Muscle of leg (tissue), 16 donors: ENCODE data around the gene EFCAB9. TPM values are rescaled to one million over a fixed set of nuclear protein-coding genes. Genes with fewer than 3 reads are reported as not detected.
"Not testable (repeated sequence)": the region's sequence is repeated elsewhere in the genome, so short reads cannot be mapped to it uniquely, and the experiment has no call there.

Experiments used
- DNase-seq: peaks from one replicate; pipeline ENCODE4 v3.0.0; 2013
- H3K27ac ChIP-seq: one replicate; pipeline ENCODE4 v1.5.1; 2013; ENCODE audit warnings: mild to moderate bottlenecking, low read length, control low read depth
- H3K27me3 ChIP-seq: one replicate; pipeline ENCODE4 v1.6.1; 2013; ENCODE audit warnings: low read length; ENCODE audit not compliant: control insufficient read depth, insufficient read depth
- H3K36me3 ChIP-seq: one replicate; pipeline ENCODE4 v1.6.1; 2013; ENCODE audit warnings: low read length; ENCODE audit not compliant: control insufficient read depth, insufficient read depth
- H3K4me1 ChIP-seq: one replicate; pipeline ENCODE4 v1.6.1; 2013; ENCODE audit warnings: low read length; ENCODE audit not compliant: control insufficient read depth, insufficient read depth
- H3K4me3 ChIP-seq: one replicate; pipeline ENCODE4 v1.5.1; 2013; ENCODE audit warnings: low read length, control low read depth
- H3K9me3 ChIP-seq: replicated peaks from 2 replicates; pipeline ENCODE4 v1.6.1; 2013; ENCODE audit warnings: low read depth, low read length; ENCODE audit not compliant: control insufficient read depth
- WGBS: methylation state at CpG from one replicate; pipeline ENCODE4 v1.1.5; 2013; ENCODE audit warnings: missing lambda C conversion rate; ENCODE audit not compliant: insufficient coverage; 5-methylcytosine and 5-hydroxymethylcytosine counted together
- long read RNA-seq, 11 donors: transcript quantifications; one replicate each; lab custom pipeline, GENCODE V29; 2026
- polyA plus RNA-seq, 8 donors: library from polyadenylated mRNA; unstranded; fragments of 120-200 nt; gene quantifications; one replicate each; pipeline versions ENCODE4 v1.2.1 to v1.2.3, GENCODE V29; 2013; ENCODE audit warnings: inconsistent platforms in 1 of 8, low replicate concordance in 1 of 8; ENCODE audit not compliant: insufficient read length in 8 of 8, insufficient read depth in 1 of 8
- total RNA-seq: library from RNA; stranded (reverse); fragments of 120-200 nt; gene quantifications from one replicate; pipeline ENCODE4 v1.2.4, GENCODE V29; 2013

The EFCAB9 gene
- 0.09 TPM for total RNA-seq
- polyA plus RNA-seq, result under 1 TPM in 1 of 8 donors, not detected in 7; 0.15 TPM
- long read RNA-seq, donor 1, result 0 reads
- long read RNA-seq, donor 2, result 0 reads
- long read RNA-seq, donor 3, result 0 reads
- long read RNA-seq, donor 4, result 0 reads
- long read RNA-seq, donor 5, result 0 reads
- long read RNA-seq, donor 6, partial matches to known transcripts, result 39 of 39 reads
- long read RNA-seq, donor 6, other reads (novel, unspliced or antisense), result 0 of 39 reads
- long read RNA-seq, donor 7, result 0 reads
- long read RNA-seq, donor 8, result 0 reads
- long read RNA-seq, donor 9, result 0 reads
- long read RNA-seq, donor 10, result 0 reads
- long read RNA-seq, donor 11, result 0 reads

DNA sequence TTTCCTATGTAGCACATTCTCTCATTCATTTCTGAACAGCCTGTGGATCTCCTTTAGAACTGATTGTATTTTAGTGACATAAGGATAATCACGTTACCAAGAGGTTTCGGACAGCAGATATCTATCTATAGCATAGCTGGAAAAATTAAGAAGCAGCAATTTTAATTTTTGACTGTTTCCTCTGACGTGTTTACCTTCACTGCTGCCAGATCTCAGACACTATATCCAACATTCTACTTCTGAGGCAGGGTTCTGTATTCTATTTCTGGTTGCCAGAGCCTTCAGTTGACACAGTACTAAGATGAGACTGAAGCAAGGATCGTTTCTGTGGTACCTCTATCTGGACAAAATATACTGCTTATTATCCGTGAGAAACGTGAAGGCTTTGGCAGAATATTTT is at the start of gene EFCAB9:
Gene EFCAB9 (plus strand): TSS at position 301 of the 400 bp plus-strand sequence. CDS start 1 bp downstream, at position 302.
- DNase-seq, result no peak
- H3K36me3 ChIP-seq, result no peaks in the 10 kb centered on the region
- H3K27me3 ChIP-seq, result peaks cover 2% of the 10 kb centered on the region
- H3K4me1 ChIP-seq, result peaks cover 5% of the 10 kb centered on the region
- no peak within 1 kb of the TSS for H3K4me3 ChIP-seq
- WGBS, result 81% methylated on average over 3 of the region's 6 CpGs
- no peak within 1 kb of the TSS for H3K27ac ChIP-seq
- no peaks in the 10 kb centered on the region for H3K9me3 ChIP-seq

DNA sequence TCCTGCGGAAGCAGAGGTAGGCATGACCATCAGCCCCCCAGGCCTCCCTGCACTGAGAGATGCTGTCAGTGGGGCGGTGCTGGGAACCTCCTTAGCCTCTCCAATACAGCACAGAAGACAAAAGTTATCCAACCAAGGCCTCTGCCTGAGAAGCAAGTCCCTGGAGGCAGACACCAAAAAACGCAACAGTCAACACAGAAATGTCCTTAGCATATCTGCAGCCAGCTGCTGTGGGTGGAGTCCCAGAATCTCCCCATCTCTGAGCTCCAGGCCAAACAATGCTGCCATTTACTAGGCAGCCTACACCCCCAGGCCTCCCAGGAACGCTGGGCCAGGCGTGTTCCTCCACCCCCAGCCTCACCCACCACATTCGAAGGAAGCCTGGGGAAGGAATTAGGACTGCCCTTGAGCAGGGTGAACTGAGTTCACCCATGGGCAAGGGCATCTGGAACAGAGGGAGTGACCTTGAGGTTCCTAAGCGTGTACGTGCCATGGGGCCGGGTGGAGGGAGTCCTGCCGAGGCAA is 49.6 kb upstream of the EFCAB9 start:
- H3K27ac ChIP-seq, result peak overlapping the region; percentile 25
- H3K9me3 ChIP-seq, result no peaks in the 10 kb centered on the region
- no peak overlapping the region for H3K4me3 ChIP-seq
- peaks cover 42% of the 10 kb centered on the region for H3K4me1 ChIP-seq
- peak; percentile 73 for DNase-seq
- H3K27me3 ChIP-seq, result no peaks in the 10 kb centered on the region
- peaks cover 2% of the 10 kb centered on the region for H3K36me3 ChIP-seq
- 69% methylated on average over 2 of the region's 10 CpGs for whole genome bisulfite sequencing

GRCh38 chr5:172144931-172145869 is 48.8 kb upstream of the EFCAB9 start:
- peaks cover 2% of the 10 kb centered on the region for H3K36me3 ChIP-seq
- no peak for DNase-seq
- peak overlapping the region; percentile 15 for H3K27ac ChIP-seq
- no peaks in the 10 kb centered on the region for H3K9me3 ChIP-seq
- no peak overlapping the region for H3K4me3 ChIP-seq
- no peaks in the 10 kb centered on the region for H3K27me3 ChIP-seq
- 81% methylated on average over 13 of the region's 15 CpGs for whole genome bisulfite sequencing
- H3K4me1 ChIP-seq, result peaks cover 42% of the 10 kb centered on the region

GRCh38 chr5:172145870-172146747 is 47.9 kb upstream of the EFCAB9 start:
- Histone ChIP-seq H3K27ac (no peak overlapping the region), H3K36me3 (peaks cover 5% of the 10 kb centered on the region), H3K27me3 (no peaks in the 10 kb centered on the region), H3K4me1 (peaks cover 42% of the 10 kb centered on the region), H3K9me3 (no peaks in the 10 kb centered on the region), H3K4me3 (no peak overlapping the region)
- peak; percentile 60 for DNase-seq
- 70% methylated on average over 11 of the region's 21 CpGs for WGBS

- Histone ChIP-seq H3K27me3 (no peaks in the 10 kb centered on the region), H3K4me3 (no peak overlapping the region), H3K4me1 (peaks cover 39% of the 10 kb centered on the region), H3K27ac (no peak overlapping the region), H3K9me3 (no peaks in the 10 kb centered on the region), H3K36me3 (peaks cover 5% of the 10 kb centered on the region)
- no peak for DNase-seq
- WGBS, result 95% methylated on average over 4 of the region's 9 CpGs
Observed at GRCh38 chr5:172146748-172147092, 47.3 kb upstream of the EFCAB9 start.

DNA sequence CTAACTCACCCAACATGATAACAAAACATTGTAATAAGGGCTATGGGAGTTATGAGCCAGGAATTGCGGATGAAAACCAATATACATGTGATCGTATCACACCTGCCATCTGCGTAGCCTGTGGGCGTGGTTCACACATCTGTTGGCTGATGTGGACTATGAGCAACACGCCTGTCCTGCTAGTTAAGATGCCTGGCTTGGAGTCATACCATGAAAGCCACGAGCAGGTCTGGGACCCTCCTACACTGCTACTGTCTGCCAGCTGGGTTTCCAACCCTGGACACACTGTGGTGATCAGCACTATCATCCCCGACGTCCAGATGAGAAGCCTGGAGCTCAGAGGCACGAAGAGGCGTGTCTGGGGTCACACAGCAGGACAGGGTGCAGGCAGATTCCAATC is 46.1 kb upstream of the EFCAB9 start:
- Histone ChIP-seq H3K27me3 (no peaks in the 10 kb centered on the region), H3K36me3 (peaks cover 5% of the 10 kb centered on the region)
- 68% methylated on average over 6 of the region's 10 CpGs for WGBS

GRCh38 chr5:172148381-172148780 is 45.6 kb upstream of the EFCAB9 start:
- WGBS, result 79% methylated on average over 4 of the region's 9 CpGs
- no peak for DNase-seq
- Histone ChIP-seq H3K36me3 (peaks cover 6% of the 10 kb centered on the region), H3K27me3 (no peaks in the 10 kb centered on the region), H3K27ac (no peak overlapping the region), H3K4me3 (no peak overlapping the region), H3K9me3 (no peaks in the 10 kb centered on the region), H3K4me1 (peaks cover 33% of the 10 kb centered on the region)

More for the DNA sequence above, 46.1 kb upstream of the EFCAB9 start:
- Histone ChIP-seq H3K9me3 (no peaks in the 10 kb centered on the region), H3K4me3 (no peak overlapping the region), H3K4me1 (peaks cover 33% of the 10 kb centered on the region), H3K27ac (no peak overlapping the region)
- no peak for DNase-seq

DNA sequence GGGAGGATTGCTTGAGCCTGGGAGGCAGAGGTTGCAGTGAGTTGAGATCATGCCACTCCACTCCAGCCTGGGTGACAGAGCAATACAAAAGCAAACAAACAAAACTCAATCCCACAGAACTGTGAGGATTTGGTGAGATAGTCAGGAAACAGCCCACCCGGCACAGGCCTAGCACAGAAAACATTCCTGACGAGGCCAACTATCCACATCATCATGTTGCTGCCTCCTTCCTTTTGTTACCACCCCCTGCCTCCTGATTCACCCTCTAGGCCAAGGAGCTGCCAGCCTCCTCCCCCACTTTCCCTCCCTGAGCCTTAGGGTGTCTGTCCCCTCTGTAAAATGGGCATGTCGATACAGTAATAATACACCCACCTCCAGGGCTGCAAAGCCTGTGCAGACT is 44.9 kb upstream of the EFCAB9 start:
- Histone ChIP-seq H3K27me3 (no peaks in the 10 kb centered on the region), H3K4me3 (no peak overlapping the region), H3K27ac (no peak overlapping the region), H3K9me3 (no peaks in the 10 kb centered on the region), H3K4me1 (peaks cover 30% of the 10 kb centered on the region), H3K36me3 (peaks cover 12% of the 10 kb centered on the region)
- no peak for DNase-seq
- 100% methylated on average over 1 of the region's 3 CpGs for WGBS

GRCh38 chr5:172149481-172149880 is 44.5 kb upstream of the EFCAB9 start:
- 78% methylated on average over 4 of the region's 11 CpGs for WGBS
- not testable (repeated sequence) for DNase-seq, H3K9me3 ChIP-seq, H3K27ac ChIP-seq, H3K4me3 ChIP-seq, H3K27me3 ChIP-seq
- H3K4me1 ChIP-seq, result peaks cover 26% of the 10 kb centered on the region
- H3K36me3 ChIP-seq, result peaks cover 17% of the 10 kb centered on the region
